Measurements from ENCODE around the gene CHFR.

Gene CHFR

GRCh38 chr12:132869551-132869950, 17.9 kb downstream of the CHFR start:
- H3K4me3 ChIP-seq (ENCODE audit: insufficient read depth in 1 of 2, low read depth in 1 of 2, low read length in 2 of 2): no peak overlapping the region
- no peak overlapping the region for H2BK120ac ChIP-seq (ENCODE audit: low read depth, low read length)
- DNase-seq: no peak
- H3K27ac ChIP-seq (ENCODE audit: low read length, poor library complexity, severe bottlenecking): no peak overlapping the region
- H4K8ac ChIP-seq (ENCODE audit: low read length): peak overlapping the region; percentile 5
- H2BK15ac ChIP-seq (ENCODE audit: low read depth, poor library complexity, severe bottlenecking): no peak overlapping the region
- H3K4me2 ChIP-seq (ENCODE audit: low read length, poor library complexity, severe bottlenecking): no peak overlapping the region
- H2AFZ ChIP-seq (ENCODE audit: low read depth, low read length): no peak overlapping the region
- H4K91ac ChIP-seq (ENCODE audit: low read length): no peak overlapping the region
- no peak overlapping the region for H3K14ac ChIP-seq (ENCODE audit: low read length in 2 of 2)
- WGBS: 95% methylated on average over 14 of the region's 14 CpGs
- H3K36me3 ChIP-seq (ENCODE audit: control insufficient read depth in 1 of 2, insufficient read depth in 2 of 2, low read depth in 1 of 2, low read length in 2 of 2): peaks cover 85 to 89% of the 10 kb centered on the region in 2 experiments
- peaks cover 40% of the 10 kb centered on the region for H3K79me1 ChIP-seq (replicated peaks; ENCODE audit: low read length, poor library complexity, severe bottlenecking)
- H3K27me3 ChIP-seq (ENCODE audit: control insufficient read depth in 1 of 2, insufficient read depth in 1 of 2, low read length in 2 of 2): no peaks in the 10 kb centered on the region
- H3K9ac ChIP-seq (ENCODE audit: low read length): no peak overlapping the region
- no peak overlapping the region for H2AK5ac ChIP-seq (ENCODE audit: low read length, severe bottlenecking)
- peaks cover 27% of the 10 kb centered on the region for H3K9me3 ChIP-seq (ENCODE audit: control insufficient read depth, low read length)
- H2BK5ac ChIP-seq (ENCODE audit: low read depth, low read length, poor library complexity, severe bottlenecking): no peak overlapping the region
- H3K4ac ChIP-seq (ENCODE audit: low read depth in 1 of 2, low read length in 2 of 2): no peak overlapping the region
- no peak overlapping the region for H2BK12ac ChIP-seq (ENCODE audit: low read length in 2 of 2)
- no peaks in the 10 kb centered on the region for H3K4me1 ChIP-seq (ENCODE audit: control insufficient read depth, insufficient read depth, low read depth, low read length)
- H3K23ac ChIP-seq (ENCODE audit: low read length in 2 of 2): no peak overlapping the region
- no peak overlapping the region for H3K18ac ChIP-seq (ENCODE audit: low read depth in 1 of 2, low read length in 2 of 2)

GRCh38 chr12:132866251-132866828, 21.1 kb downstream of the CHFR start:
- no peak overlapping the region for H3K4me3 ChIP-seq (ENCODE audit: insufficient read depth in 1 of 2, low read depth in 1 of 2, low read length in 2 of 2)
- no peak overlapping the region for H3K23ac ChIP-seq (ENCODE audit: low read length in 2 of 2)
- H3K4me1 ChIP-seq (ENCODE audit: control insufficient read depth, insufficient read depth, low read depth, low read length): no peaks in the 10 kb centered on the region
- no peak overlapping the region for H2AK5ac ChIP-seq (ENCODE audit: low read length, severe bottlenecking)
- H2BK15ac ChIP-seq (ENCODE audit: low read depth, poor library complexity, severe bottlenecking): no peak overlapping the region
- H3K27ac ChIP-seq (ENCODE audit: low read length, poor library complexity, severe bottlenecking): no peak overlapping the region
- H3K4me2 ChIP-seq (ENCODE audit: low read length, poor library complexity, severe bottlenecking): no peak overlapping the region
- no peak overlapping the region for H4K8ac ChIP-seq (ENCODE audit: low read length)
- DNase-seq: peak; percentile 80
- no peaks in the 10 kb centered on the region for H3K27me3 ChIP-seq (ENCODE audit: control insufficient read depth in 1 of 2, insufficient read depth in 1 of 2, low read length in 2 of 2)
- H3K9ac ChIP-seq (ENCODE audit: low read length): no peak overlapping the region
- H2BK120ac ChIP-seq (ENCODE audit: low read depth, low read length): no peak overlapping the region
- H2AFZ ChIP-seq (ENCODE audit: low read depth, low read length): no peak overlapping the region
- no peak overlapping the region for H4K91ac ChIP-seq (ENCODE audit: low read length)
- H3K18ac ChIP-seq (ENCODE audit: low read depth in 1 of 2, low read length in 2 of 2): no peak overlapping the region
- peaks cover 27% of the 10 kb centered on the region for H3K9me3 ChIP-seq (ENCODE audit: control insufficient read depth, low read length)
- no peak overlapping the region for H3K4ac ChIP-seq (ENCODE audit: low read depth in 1 of 2, low read length in 2 of 2)
- peaks cover 26% of the 10 kb centered on the region for H3K79me1 ChIP-seq (replicated peaks; ENCODE audit: low read length, poor library complexity, severe bottlenecking)
- H3K36me3 ChIP-seq (ENCODE audit: control insufficient read depth in 1 of 2, insufficient read depth in 2 of 2, low read depth in 1 of 2, low read length in 2 of 2): peaks cover 65 to 74% of the 10 kb centered on the region in 2 experiments
- no peak overlapping the region for H3K14ac ChIP-seq (ENCODE audit: low read length in 2 of 2)
- WGBS: 95% methylated on average over 14 of the region's 14 CpGs
- no peak overlapping the region for H2BK5ac ChIP-seq (ENCODE audit: low read depth, low read length, poor library complexity, severe bottlenecking)
- H2BK12ac ChIP-seq (ENCODE audit: low read length in 2 of 2): no peak overlapping the region

- H3K4me1 ChIP-seq (ENCODE audit: control insufficient read depth, insufficient read depth, low read depth, low read length): no peaks in the 10 kb centered on the region
- peaks cover 26% of the 10 kb centered on the region for H3K79me1 ChIP-seq (replicated peaks; ENCODE audit: low read length, poor library complexity, severe bottlenecking)
- no peak overlapping the region for H2AFZ ChIP-seq (ENCODE audit: low read depth, low read length)
- no peak overlapping the region for H3K4me3 ChIP-seq (ENCODE audit: insufficient read depth in 1 of 2, low read depth in 1 of 2, low read length in 2 of 2)
- no peak overlapping the region for H3K27ac ChIP-seq (ENCODE audit: low read length, poor library complexity, severe bottlenecking)
- H2BK12ac ChIP-seq (ENCODE audit: low read length in 2 of 2): no peak overlapping the region
- peaks cover 12% of the 10 kb centered on the region for H3K9me3 ChIP-seq (ENCODE audit: control insufficient read depth, low read length)
- no peak overlapping the region for H4K91ac ChIP-seq (ENCODE audit: low read length)
- DNase-seq: no peak
- H2BK120ac ChIP-seq (ENCODE audit: low read depth, low read length): no peak overlapping the region
- H2AK5ac ChIP-seq (ENCODE audit: low read length, severe bottlenecking): no peak overlapping the region
- H2BK15ac ChIP-seq (ENCODE audit: low read depth, poor library complexity, severe bottlenecking): no peak overlapping the region
- no peak overlapping the region for H4K8ac ChIP-seq (ENCODE audit: low read length)
- no peak overlapping the region for H3K9ac ChIP-seq (ENCODE audit: low read length)
- 92% methylated on average over 8 of the region's 8 CpGs for whole genome bisulfite sequencing
- H3K23ac ChIP-seq (ENCODE audit: low read length in 2 of 2): no peak overlapping the region
- peaks cover 61 to 80% of the 10 kb centered on the region in 2 experiments for H3K36me3 ChIP-seq (ENCODE audit: control insufficient read depth in 1 of 2, insufficient read depth in 2 of 2, low read depth in 1 of 2, low read length in 2 of 2)
- no peaks in the 10 kb centered on the region for H3K27me3 ChIP-seq (ENCODE audit: control insufficient read depth in 1 of 2, insufficient read depth in 1 of 2, low read length in 2 of 2)
- H2BK5ac ChIP-seq (ENCODE audit: low read depth, low read length, poor library complexity, severe bottlenecking): no peak overlapping the region
- no peak overlapping the region for H3K4me2 ChIP-seq (ENCODE audit: low read length, poor library complexity, severe bottlenecking)
- no peak overlapping the region for H3K4ac ChIP-seq (ENCODE audit: low read depth in 1 of 2, low read length in 2 of 2)
- no peak overlapping the region for H3K18ac ChIP-seq (ENCODE audit: low read depth in 1 of 2, low read length in 2 of 2)
- no peak overlapping the region for H3K14ac ChIP-seq (ENCODE audit: low read length in 2 of 2)
Observed at GRCh38 chr12:132861558-132861957, 25.8 kb downstream of the CHFR start.

GRCh38 chr12:132858718-132859266, 28.6 kb downstream of the CHFR start:
- H2BK15ac ChIP-seq (ENCODE audit: low read depth, poor library complexity, severe bottlenecking): no peak overlapping the region
- H4K91ac ChIP-seq (ENCODE audit: low read length): no peak overlapping the region
- no peak overlapping the region for H3K4me2 ChIP-seq (ENCODE audit: low read length, poor library complexity, severe bottlenecking)
- no peaks in the 10 kb centered on the region for H3K9me3 ChIP-seq (ENCODE audit: control insufficient read depth, low read length)
- no peak overlapping the region for H2BK5ac ChIP-seq (ENCODE audit: low read depth, low read length, poor library complexity, severe bottlenecking)
- no peak overlapping the region for H3K18ac ChIP-seq (ENCODE audit: low read depth in 1 of 2, low read length in 2 of 2)
- H3K14ac ChIP-seq (ENCODE audit: low read length in 2 of 2): no peak overlapping the region
- peaks cover 72 to 82% of the 10 kb centered on the region in 2 experiments for H3K36me3 ChIP-seq (ENCODE audit: control insufficient read depth in 1 of 2, insufficient read depth in 2 of 2, low read depth in 1 of 2, low read length in 2 of 2)
- H3K4ac ChIP-seq (ENCODE audit: low read depth in 1 of 2, low read length in 2 of 2): no peak overlapping the region
- no peaks in the 10 kb centered on the region for H3K27me3 ChIP-seq (ENCODE audit: control insufficient read depth in 1 of 2, insufficient read depth in 1 of 2, low read length in 2 of 2)
- H3K23ac ChIP-seq (ENCODE audit: low read length in 2 of 2): no peak overlapping the region
- H3K4me3 ChIP-seq (ENCODE audit: insufficient read depth in 1 of 2, low read depth in 1 of 2, low read length in 2 of 2): no peak overlapping the region
- H2AK5ac ChIP-seq (ENCODE audit: low read length, severe bottlenecking): no peak overlapping the region
- peaks cover 1% of the 10 kb centered on the region for H3K4me1 ChIP-seq (ENCODE audit: control insufficient read depth, insufficient read depth, low read depth, low read length)
- H2AFZ ChIP-seq (ENCODE audit: low read depth, low read length): no peak overlapping the region
- no peak overlapping the region for H3K27ac ChIP-seq (ENCODE audit: low read length, poor library complexity, severe bottlenecking)
- H2BK120ac ChIP-seq (ENCODE audit: low read depth, low read length): no peak overlapping the region
- peaks cover 28% of the 10 kb centered on the region for H3K79me1 ChIP-seq (replicated peaks; ENCODE audit: low read length, poor library complexity, severe bottlenecking)
- no peak overlapping the region for H4K8ac ChIP-seq (ENCODE audit: low read length)
- no peak overlapping the region for H2BK12ac ChIP-seq (ENCODE audit: low read length in 2 of 2)
- no peak for DNase-seq
- WGBS: 92% methylated on average over 18 of the region's 18 CpGs
- no peak overlapping the region for H3K9ac ChIP-seq (ENCODE audit: low read length)

Measured in mesenchymal stem cell (in vitro differentiated cells and primary cell).